ENCODE results near the gene SMS.

Gene SMS

GRCh38 chrX:22043872-22044271 lies 103.4 kb downstream of the SMS start:
- DNase-seq, result no peak
